ENCODE results near the gene TMEM14C. TPM values are rescaled to one million over a fixed set of nuclear protein-coding genes. Genes with fewer than 3 reads are reported as not detected.

The TMEM14C gene
- total and polyA plus RNA-seq, 11 donors, result 94.5 to 179 (median 116) TPM

DNA sequence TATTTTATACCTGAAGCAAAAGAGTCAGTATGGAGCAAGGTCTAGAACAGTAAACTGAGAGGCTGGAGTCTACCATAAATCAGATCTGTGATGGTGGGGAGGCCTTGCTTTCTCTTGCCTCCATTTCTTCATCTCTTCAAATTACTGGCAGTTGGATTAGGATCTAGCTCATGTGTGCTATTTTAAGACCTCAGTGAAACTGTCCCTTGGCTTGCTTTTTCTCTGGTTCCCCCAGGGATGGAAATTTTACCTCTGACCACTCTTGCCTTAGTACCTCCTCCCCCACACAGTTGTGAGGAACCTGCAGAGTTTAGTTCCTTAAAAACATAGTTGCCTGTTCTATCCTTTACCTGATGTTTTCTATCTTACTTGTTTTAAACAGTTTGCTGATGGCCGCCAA, 33.2 kb downstream of the TMEM14C start:
- no peak for ATAC-seq
- H3K27ac ChIP-seq, result no peak overlapping the region
- peaks cover 0 to 71% (median 61%) of the 10 kb centered on the region in 9 donors for H3K36me3 ChIP-seq

DNA sequence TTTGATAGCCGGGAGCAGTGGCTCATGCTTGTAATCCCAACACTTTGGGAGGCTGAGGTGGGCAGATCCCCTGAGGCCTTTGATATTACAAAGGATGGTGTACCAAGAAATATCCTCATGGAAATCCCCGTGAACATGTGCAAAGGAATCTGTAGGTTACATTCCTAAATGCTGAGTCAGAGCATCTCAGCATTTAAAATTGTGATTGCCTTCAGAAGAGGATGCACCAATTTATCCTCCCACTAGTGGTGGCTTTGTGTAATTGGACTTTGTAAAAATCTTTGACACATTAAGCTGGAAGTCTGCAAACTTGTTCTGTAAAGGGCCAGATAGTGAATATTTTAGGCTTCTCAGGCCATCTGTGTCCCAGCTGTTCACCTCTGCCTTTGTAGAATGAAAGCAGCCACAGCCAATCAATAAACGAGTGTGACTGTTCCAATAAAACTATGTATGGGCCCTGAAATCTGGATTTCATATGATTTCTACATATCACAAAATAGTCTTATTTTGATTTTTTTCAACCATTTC, 36.5 kb downstream of the TMEM14C start:
- Histone ChIP-seq H3K27ac (peak overlapping the region in 2 of 12 donors; percentile 20 to 28), H3K27me3 (no peaks in the 10 kb centered on the region), H3K4me1 (peaks cover 0 to 15% (median 6%) of the 10 kb centered on the region in 12 donors), H3K36me3 (peaks cover 0 to 49% (median 37%) of the 10 kb centered on the region in 9 donors), H3K9me3 (no peaks in the 10 kb centered on the region), H3K4me3 (no peak overlapping the region)
- intact Hi-C loops (cut with DNase I), result no loop called here
- no peak for DNase-seq
- WGBS, 4 donors, result 52 to 66% (median 59%) methylated on average over 3 of the region's 3 CpGs
- peak in 2 of 4 donors; percentile 37 to 68 for ATAC-seq
- TF ChIP-seq POLR2A (IDR thresholded peaks at IDR 0.05), result no peak
- TF ChIP-seq, protein P1, sequence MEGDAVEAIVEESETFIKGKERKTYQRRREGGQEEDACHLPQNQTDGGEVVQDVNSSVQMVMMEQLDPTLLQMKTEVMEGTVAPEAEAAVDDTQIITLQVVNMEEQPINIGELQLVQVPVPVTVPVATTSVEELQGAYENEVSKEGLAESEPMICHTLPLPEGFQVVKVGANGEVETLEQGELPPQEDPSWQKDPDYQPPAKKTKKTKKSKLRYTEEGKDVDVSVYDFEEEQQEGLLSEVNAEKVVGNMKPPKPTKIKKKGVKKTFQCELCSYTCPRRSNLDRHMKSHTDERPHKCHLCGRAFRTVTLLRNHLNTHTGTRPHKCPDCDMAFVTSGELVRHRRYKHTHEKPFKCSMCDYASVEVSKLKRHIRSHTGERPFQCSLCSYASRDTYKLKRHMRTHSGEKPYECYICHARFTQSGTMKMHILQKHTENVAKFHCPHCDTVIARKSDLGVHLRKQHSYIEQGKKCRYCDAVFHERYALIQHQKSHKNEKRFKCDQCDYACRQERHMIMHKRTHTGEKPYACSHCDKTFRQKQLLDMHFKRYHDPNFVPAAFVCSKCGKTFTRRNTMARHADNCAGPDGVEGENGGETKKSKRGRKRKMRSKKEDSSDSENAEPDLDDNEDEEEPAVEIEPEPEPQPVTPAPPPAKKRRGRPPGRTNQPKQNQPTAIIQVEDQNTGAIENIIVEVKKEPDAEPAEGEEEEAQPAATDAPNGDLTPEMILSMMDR (IDR thresholded peaks at IDR 0.05), result peak; percentile 25 to 54 (median 38)

More for the DNA sequence above, 33.2 kb downstream of the TMEM14C start:
- TF ChIP-seq, protein P1 (IDR thresholded peaks at IDR 0.05), result no peak
- no peak for TF ChIP-seq POLR2A (IDR thresholded peaks at IDR 0.05)
- Histone ChIP-seq H3K27me3 (no peaks in the 10 kb centered on the region), H3K4me3 (no peak overlapping the region), H3K9me3 (no peaks in the 10 kb centered on the region), H3K4me1 (peaks cover 0 to 15% (median 6%) of the 10 kb centered on the region in 12 donors)
- intact Hi-C loops (cut with DNase I), result no loop called here
- no peak for DNase-seq
- WGBS, 4 donors, result 83 to 96% (median 84%) methylated on average over 1 of the region's 1 CpG

DNA sequence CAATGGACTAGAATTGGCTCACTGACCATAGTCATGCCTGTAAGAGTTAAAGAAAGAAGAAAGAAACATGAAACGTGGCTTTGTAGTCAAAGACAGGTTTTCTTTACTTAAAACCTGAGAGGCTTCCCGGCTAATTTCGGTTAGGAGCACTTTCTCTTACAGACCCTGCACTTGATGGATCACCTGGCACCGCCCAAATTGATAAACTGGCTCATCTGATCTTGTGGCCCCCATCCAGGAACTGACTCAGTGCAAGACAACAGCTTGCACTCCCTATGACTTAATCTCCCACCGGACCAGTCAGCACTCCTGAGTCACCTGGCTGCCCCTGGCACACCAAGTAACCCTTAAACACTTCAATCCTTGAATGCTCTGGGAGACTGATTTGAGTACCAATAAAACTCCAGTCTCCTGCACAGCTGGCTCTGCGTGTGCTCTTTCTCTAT, 37.0 kb downstream of the TMEM14C start:
- intact Hi-C loops (cut with DNase I), result no loop called here
- 31 to 44% (median 38%) methylated on average over 6 of the region's 6 CpGs for WGBS, 4 donors
- no peak overlapping the region for H3K4me3 ChIP-seq
- no peaks in the 10 kb centered on the region for H3K27me3 ChIP-seq
- peak in 3 of 4 donors; percentile 41 to 88 (median 68) for ATAC-seq
- TF ChIP-seq POLR2A (IDR thresholded peaks at IDR 0.05), result no peak
- H3K27ac ChIP-seq, result peak overlapping the region in 4 of 12 donors; percentile 9 to 28 (median 14)
- H3K9me3 ChIP-seq, result no peaks in the 10 kb centered on the region
- H3K4me1 ChIP-seq, result peaks cover 0 to 15% (median 6%) of the 10 kb centered on the region in 12 donors
- peaks cover 0 to 44% (median 32%) of the 10 kb centered on the region in 9 donors for H3K36me3 ChIP-seq
- peak in 2 of 5 donors; percentile 37 to 50 for DNase-seq

DNA sequence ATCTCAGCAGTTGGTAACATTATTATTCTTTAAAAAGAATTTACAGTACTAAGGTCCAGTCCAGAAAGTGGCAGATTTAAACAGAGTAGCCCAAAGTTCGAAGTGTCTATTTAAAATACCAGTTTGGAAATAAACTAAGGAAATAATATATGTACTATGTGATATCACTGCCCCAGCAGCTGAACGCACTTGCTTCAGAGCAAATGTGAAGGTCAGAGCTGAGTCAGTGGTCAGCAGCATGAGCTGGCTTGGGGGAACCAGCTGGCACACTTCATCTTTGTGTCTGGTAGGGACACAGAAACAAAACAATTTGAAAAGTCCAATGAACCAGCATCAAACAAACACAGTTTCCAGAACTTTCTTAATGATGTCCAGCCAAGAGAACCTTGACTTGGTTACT, 40.1 kb downstream of the TMEM14C start:
- ATAC-seq, result no peak
- no peak for TF ChIP-seq POLR2A (IDR thresholded peaks at IDR 0.05)
- TF ChIP-seq, protein P1 (IDR thresholded peaks at IDR 0.05), result no peak
- H3K36me3 ChIP-seq, result peaks cover 0 to 23% (median 3%) of the 10 kb centered on the region in 9 donors
- H3K27me3 ChIP-seq, result no peaks in the 10 kb centered on the region
- no peak overlapping the region for H3K27ac ChIP-seq
- no peaks in the 10 kb centered on the region for H3K9me3 ChIP-seq
- no peak overlapping the region for H3K4me3 ChIP-seq
- WGBS, 4 donors, result 79 to 89% (median 87%) methylated on average over 2 of the region's 2 CpGs
- intact Hi-C loops (cut with DNase I), result no loop called here
- H3K4me1 ChIP-seq, result peaks cover 0 to 14% (median 6%) of the 10 kb centered on the region in 12 donors
- no peak for DNase-seq

All from heart left ventricle (tissue), 16 donors.